NCI-H146 (cell line): ENCODE results near the gene TAF3.

Experiments
- DNase-seq: peaks from one replicate; lab custom pipeline; 2025; lab: John Stamatoyannopoulos, UW

TAF3 gene

GRCh38 chr10:7937315-7937945, 119.1 kb downstream of the TAF3 start:
- DNase-seq = no peak

DNA sequence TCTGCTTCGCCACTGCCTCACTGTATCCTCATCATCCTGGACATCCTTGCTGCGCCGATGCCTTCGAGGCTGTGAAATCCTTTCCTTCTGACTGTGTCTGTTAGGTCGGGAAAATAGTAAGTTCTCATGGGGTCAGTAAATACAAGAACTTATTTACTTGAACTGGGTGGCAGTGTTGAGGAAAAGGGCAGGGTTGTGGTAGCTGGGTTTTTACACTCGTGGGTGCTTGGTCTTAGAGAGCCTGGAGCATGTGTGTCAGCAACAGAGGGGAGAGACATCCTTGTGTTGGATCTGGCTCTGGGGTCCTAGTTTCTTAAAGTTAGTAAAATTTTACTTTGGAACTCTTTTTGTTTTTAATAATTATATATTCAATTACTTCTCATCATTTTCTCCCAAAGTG, 123.3 kb downstream of the TAF3 start:
- DNase-seq = no peak

DNA sequence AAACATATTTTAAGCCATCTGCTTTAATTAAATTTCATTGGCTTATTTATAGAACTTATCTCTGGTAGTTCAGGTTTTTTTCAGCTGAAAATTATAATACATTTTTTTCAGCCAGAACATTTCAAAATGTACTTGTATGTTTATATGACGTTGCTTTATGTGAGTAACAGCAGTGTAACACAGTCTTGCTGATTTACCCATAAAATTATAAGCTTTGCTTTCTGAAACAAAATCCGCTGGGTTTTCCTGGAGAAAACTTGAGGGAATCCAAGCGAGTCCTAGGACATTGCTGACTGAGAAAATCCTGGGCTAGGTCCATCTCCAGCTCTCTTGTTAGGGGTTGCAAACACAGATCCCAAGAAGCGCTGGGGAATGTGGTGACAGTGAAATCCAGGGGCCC, 124.0 kb downstream of the TAF3 start:
- no peak for DNase-seq

GRCh38 chr10:7942859-7943258, 124.6 kb downstream of the TAF3 start:
- no peak for DNase-seq

GRCh38 chr10:7944215-7944480, 125.8 kb downstream of the TAF3 start:
- DNase-seq = no peak

DNA sequence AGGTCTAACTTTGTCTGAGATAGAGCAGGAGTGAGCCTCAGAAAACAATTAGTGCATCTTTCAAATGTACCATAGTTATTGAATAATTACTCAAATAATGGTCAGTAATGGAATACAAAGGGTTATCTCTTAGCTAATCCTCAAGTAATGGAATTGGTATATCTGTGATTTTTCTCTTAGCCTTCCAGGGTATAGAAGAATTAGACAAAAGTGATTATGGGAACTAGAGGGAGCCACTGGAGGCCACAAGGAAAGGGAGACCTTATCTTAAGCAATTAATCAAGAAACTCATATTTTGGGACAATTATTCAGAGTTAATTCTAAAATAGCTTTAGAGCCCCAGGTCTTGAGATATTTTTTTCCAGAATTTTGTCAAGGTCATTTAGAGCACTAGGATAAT, 126.2 kb downstream of the TAF3 start:
- DNase-seq = no peak

- no peak for DNase-seq
These were observed 126.7 kb downstream of the TAF3 start for GRCh38 chr10:7945034-7945433.

- DNase-seq = no peak
These were observed 127.3 kb downstream of the TAF3 start for GRCh38 chr10:7945469-7946187.

DNA sequence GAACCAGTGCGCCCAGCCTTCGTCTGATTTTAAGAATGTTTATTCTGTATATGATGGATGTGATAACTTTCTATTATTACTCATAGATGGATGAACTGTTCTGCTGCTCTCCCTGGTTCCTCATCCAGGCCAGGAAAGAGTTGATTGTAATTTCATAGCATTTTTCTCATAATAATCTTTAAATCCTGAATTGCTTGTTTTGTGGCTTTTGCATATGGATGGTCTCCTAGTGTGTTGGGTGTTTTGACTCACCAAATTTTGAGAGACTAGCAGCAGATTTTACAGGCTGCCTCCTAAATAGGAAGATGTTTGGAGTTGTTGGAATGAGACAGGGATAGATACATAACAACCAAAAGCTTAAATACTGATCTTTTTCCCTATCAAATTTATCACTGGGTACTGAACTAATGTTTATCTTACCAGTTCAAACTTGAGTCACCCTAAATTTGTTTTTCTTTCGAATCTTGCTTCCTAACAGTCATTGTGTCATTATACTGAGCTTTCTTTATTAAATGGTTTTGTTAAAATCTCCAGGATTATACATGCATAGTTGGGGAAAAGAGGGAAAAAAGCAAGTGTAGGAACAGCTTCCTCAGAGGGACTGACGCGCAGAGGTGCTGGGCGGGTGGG, 130.2 kb downstream of the TAF3 start:
- no peak for DNase-seq

DNA sequence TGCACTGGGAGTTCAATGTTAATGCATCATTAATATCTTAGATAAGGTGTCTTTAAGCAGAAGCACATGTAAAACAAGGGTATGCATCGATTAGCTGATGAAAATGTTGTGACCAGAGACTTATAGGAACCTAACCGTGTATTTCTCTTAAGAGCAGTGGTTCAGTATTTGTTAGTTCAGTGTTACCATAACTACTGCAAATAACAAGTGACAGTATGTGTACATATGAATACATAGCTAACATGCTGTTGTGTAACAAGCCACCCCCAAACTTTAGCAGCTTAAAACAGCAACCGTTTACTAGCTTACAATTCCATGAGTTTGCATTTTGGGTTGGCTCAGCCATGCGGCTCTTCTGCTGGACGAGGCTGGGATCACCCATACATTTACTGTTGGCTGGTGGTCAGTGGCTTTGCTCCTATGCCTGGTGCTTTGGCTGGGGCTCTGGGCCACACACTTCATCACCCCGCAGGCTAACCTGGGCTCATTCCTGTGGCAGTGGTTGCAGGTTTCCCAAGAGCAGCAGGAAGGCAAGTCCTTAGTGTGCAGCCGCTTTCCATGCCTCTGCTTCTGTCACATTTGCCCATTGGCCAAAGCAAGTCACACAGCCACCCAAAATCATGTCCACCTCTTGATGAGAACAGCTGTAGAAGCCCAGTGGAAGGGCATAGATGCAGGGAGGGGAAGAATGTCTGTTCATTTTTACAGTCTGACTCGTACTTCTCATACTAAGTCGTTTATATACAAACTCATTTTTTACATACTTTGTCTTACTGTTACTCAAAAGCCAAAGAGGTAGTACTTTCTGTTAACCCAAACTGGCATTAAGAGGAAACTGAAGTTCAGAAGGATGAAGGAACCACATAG, 132.9 kb downstream of the TAF3 start:
- no peak for DNase-seq

- DNase-seq = no peak
These were observed 134.0 kb downstream of the TAF3 start for GRCh38 chr10:7952266-7952665.

GRCh38 chr10:7953447-7953846, 135.1 kb downstream of the TAF3 start:
- DNase-seq = no peak

DNA sequence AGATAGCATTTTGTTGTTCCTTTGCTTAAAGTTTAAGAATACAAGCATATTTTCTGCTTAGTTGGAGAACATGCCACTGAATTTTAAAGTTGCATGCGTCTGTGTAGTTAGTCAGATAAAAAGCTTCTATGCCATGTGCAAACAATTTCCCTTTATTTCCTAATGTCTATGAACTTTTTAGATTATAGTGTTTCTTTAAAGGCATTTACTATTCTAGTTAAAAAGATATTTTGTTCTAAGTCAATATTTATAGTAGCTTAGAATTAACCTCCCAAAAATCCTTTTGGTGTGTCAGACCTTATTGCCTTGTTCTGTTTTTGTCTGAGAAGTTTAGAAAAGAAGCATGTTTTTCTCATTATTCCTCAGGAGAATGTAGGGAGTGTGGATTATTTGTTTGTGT, 137.1 kb downstream of the TAF3 start:
- DNase-seq = no peak

DNA sequence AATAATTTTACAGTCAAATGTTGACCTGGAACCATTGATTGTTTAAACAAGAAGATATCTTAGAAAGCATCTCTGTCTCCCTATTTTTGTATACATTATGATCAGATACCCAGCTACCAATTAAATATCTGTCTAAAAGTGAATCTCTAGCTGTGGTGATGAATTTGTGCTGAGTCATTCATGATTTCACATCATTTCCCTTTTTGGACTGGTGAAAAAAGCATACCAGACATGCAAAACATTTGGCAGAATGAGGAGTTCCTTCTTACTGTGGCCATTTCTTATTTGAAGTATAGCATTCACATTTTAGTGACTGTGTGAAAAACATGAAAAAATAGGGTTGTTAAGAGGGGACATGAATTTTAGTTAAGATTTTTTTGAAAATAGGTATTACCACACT, 138.2 kb downstream of the TAF3 start:
- DNase-seq = no peak

GRCh38 chr10:7957591-7957990, 139.3 kb downstream of the TAF3 start:
- DNase-seq = no peak

DNA sequence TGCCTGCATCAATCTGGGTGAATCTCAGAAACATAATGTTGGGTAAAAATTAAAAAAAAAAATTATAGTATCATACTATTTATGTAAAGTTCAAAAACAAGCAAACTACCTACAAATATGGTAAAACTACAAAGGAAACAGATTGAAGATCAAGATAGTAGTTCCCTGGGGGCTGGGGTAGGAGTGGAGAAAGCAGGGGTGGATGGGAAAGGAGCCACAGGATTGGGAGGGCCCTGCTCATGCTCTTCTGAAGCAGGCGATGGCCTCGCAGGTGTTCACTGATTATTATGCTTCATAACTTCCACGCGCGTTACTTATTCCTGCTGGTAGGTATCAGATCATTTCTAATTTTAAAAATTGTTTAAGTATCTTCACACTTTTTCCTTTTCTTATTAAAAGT, 140.1 kb downstream of the TAF3 start:
- DNase-seq = no peak

DNA sequence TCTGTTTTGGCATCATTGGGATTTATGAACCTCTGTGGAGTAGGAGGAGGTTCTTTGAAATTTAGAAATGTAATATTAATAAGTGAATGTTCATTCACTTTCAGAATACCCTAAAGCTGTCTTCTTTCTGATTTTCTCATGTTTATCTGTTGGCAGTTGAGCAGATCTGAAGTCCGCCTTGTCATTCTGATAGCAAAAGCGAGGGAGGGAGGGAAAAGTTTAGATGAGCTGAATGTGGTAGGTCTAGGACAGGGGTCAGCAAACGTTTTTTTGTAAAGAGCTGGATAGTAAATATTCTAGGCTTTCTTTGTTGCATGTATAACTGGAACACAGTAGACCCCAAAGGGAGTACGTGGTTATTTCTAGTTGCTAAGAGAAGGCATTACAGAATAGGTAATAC, 141.8 kb downstream of the TAF3 start:
- no peak for DNase-seq

- no peak for DNase-seq
These were observed 144.3 kb downstream of the TAF3 start for GRCh38 chr10:7962592-7962991.

GRCh38 chr10:7965457-7965856, 147.2 kb downstream of the TAF3 start:
- DNase-seq = no peak

- no peak for DNase-seq
These were observed 148.7 kb downstream of the TAF3 start for GRCh38 chr10:7967035-7967434.

DNA sequence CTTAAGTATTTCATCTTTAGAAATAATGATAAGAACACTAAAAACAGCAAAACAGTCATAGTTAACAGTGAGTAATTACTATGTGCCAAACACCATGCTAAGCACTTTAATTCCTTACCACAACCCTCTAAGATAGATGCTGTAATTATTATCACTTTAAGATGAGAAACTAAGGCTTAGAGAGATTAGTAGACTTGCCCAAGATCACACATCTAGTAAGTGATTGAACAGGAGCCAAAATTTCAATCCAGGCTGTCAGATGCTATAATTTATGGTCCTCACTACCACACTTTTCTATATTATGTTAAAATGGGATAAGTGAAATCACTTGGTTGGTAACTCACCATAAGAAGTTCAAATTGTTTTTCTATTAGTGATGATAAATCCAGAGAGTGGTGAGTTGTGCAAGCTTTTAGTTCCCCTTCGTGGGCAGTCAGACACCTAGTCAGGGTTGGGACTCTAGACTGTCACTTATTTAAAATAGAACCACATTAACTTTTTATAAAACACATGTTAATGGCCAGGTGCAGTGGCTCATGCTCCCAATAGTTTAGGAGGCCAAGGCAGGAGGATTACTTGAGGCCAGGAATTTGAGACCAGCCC, 150.3 kb downstream of the TAF3 start:
- no peak for DNase-seq

DNA sequence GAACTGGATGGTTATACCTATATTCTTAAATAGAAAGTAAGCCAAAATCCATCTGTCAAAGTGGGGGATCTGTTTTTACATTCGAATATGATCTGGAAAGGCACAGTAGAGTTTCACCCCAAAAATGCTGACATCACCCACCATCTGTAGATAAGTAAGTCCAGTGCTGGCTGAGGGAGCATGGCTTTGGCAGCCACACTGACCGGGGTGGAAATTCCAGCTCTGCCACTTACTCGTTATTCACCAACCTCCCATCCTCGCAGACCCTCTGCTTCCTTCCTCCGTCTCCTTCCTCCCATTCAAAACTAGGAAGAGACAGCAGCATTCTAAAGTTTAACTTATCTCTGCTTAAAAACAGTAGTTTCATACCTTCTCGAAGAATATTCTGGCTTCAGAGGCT, 151.3 kb downstream of the TAF3 start:
- DNase-seq = no peak
